Islet of Langerhans (tissue), 1 donor: Measurements from ENCODE around the gene UNK.

Source experiments
- FAIRE-seq: peaks from one replicate; lab custom pipeline; 2011; peaks lifted over from hg19 to GRCh38; lab: Jason Lieb, UNC

UNK gene

DNA sequence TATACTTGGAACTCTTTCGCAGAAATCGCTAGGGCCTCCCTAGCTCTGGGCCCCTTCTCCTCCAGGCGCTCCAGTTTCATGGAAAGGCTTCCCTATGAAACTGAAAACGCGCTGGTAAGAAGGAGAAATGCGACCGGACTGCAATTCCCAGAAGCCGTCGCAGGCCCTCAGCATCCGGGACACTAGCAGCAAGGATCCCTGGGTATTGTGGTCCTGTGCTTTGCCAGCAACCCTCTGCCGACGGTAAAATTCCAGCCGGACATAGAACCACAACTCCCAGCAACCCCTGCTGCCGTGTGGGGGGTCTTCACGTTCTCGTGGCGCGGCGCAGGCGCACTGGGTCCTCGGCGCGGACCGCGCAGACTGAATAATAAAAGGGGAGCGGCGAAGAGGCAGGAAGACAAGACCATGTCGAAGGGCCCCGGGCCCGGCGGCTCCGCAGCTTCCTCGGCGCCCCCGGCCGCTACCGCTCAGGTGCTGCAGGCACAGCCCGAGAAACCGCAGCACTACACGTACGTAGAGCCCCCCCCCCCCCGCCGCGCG, at the start of gene UNK:
Gene UNK, plus strand, starts transcription at position 334 of the 543 bp plus-strand sequence. Its CDS starts 75 bp downstream, at position 409.
- FAIRE-seq: no peak

- no peak for FAIRE-seq
Observed at GRCh38 chr17:75736173-75736835, 48.3 kb upstream of the UNK start.

- FAIRE-seq: no peak
Observed at GRCh38 chr17:75737133-75737962, 47.3 kb upstream of the UNK start.

DNA sequence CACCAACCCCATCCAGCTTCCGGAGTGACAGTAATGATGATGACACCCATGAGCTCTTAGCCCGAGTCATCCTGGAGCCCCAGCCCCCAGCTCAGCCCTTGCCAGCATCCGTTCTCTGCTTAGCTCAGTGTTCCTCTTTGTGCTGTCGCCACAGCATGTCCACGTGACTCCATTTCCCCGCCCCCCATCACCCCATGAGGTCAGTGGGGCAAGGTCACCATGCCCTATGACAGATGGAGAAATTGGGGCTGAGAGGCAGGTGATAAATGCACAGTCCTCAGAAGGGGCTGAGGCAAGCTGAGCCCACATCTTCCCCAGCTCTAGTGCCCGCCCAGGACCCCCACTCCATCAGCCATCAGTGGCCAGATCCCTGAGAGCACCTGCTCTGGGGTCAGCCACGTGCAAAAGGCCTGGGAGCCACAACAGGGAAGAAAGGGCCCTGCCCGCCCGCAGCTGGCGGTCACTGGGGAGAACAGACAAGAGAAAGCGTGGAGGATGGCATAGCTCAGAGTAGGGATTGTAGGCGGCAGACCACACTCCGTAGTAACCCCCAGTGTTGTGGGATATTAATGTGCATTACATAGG, 46.3 kb upstream of the UNK start:
- no peak for FAIRE-seq

DNA sequence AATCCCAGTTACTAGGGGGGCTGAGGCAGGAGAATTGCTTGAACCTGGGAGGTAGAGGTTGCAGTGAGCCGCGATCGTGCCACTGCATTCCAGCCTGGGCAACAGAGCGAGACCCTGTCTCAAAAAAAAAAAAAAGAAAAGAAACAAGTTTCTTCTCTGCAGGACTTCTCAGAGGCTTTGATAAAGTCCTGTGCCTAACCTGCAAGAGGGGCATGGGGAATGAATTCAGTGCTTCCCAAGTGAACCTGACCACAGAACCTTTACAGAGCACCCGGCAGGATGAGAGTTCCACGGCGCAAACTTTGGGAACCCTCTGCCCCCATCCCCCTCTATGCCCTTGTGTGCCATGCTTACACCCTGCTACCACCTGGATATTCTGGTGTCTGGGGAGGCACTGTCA, 45.4 kb upstream of the UNK start:
- no peak for FAIRE-seq

DNA sequence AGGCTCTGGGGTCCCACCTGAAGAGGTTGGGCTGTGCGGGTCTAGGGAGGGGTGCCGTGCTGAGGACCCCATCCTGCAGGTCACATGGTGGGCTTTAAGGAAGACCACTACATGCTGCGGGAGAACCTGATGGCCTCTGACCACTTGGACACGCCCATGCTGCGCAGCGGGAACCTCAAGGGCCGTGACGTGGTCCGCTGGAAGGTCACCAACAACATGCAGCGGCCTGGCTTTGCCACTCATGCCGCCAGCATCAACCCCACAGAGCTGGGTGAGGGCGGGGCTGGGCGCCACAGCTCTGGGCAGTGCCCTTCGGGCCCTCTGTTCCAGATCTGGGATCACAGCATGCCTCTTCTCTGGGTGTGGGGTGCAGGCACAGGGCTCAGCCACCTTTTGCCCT, 44.8 kb upstream of the UNK start:
- no peak for FAIRE-seq

GRCh38 chr17:75740215-75740614, 44.4 kb upstream of the UNK start:
- FAIRE-seq: no peak

DNA sequence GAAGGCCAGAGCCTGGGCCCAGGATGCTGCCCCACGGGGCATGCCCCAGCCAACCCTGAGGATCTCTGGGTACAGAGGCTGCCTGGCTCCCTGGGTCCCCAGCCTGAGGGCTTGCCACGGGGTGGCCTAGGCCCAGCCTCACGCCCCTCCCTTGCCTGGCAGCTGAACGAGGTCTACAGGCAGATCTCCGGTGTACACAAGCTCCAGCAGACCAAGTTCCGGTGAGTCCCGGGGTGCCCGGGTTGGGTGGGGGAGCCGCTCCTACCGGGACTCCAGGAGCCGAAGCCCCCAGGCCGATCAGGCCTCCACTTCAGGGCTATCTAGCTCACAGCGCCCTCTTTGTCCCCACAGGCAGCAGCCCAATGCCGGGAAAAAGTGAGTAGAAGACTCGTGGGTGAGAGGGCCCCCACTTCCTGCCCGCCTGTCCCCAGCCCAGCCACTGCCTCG, 44.0 kb upstream of the UNK start:
- no peak for FAIRE-seq

DNA sequence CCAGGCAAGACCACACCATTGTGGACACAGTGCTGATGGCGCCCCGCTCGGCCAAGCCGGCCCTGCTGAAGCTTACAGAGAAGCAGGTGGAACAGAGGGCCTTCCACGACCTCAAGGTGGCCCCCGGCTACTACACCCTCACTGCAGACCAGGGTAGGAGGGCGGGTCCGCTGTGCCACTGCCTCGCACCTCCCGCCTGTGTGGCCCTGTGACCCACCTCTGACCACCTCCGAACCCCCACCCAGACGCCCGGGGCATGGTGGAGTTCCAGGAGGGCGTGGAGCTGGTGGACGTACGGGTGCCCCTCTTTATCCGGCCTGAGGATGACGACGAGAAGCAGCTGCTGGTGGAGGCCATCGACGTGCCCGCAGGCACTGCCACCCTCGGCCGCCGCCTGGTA, 42.3 kb upstream of the UNK start:
- FAIRE-seq: no peak

- no peak for FAIRE-seq
Observed at GRCh38 chr17:75743625-75744206, 40.9 kb upstream of the UNK start.

GRCh38 chr17:75748706-75749105, 35.9 kb upstream of the UNK start:
- FAIRE-seq: no peak

GRCh38 chr17:75749545-75750389, 34.8 kb upstream of the UNK start:
- FAIRE-seq: no peak

DNA sequence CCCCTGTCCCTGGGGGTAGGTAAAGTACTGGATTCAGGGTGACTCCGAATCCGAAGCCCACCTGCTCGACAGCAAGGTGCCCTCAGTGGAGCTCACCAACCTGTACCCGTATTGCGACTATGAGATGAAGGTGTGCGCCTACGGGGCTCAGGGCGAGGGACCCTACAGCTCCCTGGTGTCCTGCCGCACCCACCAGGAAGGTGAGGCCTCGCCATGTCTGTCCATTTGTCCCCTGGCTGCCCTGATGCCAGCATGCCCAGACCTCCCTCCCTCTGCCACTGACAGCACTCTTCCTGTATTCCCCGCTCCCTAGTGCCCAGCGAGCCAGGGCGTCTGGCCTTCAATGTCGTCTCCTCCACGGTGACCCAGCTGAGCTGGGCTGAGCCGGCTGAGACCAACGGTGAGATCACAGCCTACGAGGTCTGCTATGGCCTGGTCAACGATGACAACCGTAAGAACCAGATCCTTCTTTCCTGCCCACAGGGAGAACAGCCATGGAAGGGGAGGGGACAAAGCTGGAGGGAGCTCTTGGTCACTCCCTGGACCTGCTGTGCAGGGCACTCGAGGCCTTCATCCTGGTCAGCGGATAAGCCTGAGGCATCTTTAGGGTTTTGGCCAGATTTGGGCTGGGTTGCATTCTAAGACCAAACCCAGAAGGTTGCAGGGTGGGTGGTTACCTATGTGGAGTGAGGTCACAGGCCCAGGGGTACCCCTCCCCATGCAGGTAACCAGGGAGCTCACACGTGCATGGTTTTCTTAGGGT, 33.8 kb upstream of the UNK start:
- FAIRE-seq: no peak

- FAIRE-seq: no peak
Observed at GRCh38 chr17:75751676-75752404, 32.8 kb upstream of the UNK start.

DNA sequence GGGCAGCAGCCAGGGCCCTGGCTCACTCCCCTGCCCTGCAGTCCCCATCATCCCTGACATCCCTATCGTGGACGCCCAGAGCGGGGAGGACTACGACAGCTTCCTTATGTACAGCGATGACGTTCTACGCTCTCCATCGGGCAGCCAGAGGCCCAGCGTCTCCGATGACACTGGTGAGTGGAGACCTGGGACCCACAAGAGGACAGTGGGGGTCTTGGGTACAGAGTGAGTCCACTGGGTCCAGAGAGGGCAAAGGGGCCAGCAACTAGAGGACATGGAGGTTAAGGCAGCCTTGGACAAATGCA, 32.2 kb upstream of the UNK start:
- no peak for FAIRE-seq

GRCh38 chr17:75752802-75753513, 31.6 kb upstream of the UNK start:
- FAIRE-seq: no peak

DNA sequence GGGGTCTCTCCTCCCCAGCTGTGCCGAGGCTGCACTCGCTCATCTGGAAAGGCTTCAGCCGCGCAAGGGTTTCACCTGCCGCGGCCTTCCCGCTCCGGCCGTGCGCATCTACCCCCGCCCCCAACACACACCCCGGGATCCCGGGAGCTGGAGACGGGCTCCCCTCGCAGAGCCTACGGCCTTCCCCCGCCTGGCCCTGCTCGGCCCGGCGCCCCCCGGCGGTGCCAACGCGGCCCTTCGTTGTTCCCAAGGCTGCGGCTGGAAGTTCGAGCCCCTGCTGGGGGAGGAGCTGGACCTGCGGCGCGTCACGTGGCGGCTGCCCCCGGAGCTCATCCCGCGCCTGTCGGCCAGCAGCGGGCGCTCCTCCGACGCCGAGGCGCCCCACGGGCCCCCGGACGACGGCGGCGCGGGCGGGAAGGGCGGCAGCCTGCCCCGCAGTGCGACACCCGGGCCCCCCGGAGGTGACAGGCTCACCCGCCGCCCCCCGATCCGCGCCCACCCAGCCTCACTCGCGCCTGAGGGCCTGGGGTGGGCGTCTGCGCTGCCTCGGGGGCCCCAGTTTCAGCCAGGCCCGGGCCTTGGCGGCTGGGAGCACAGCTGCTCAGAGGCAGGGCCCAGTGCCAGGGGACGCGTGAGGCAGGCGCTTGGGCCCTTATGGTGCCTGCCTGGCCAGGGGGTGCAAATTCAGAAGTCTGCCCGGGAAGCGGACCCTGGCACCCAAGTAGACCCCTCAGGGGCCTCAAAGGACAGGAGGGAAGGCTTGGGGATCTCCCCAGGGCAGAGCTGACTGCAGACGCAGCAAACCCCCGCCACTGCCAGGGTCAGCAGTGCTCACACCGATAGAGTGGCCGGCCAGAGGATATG, 30.9 kb upstream of the UNK start:
- FAIRE-seq: no peak

DNA sequence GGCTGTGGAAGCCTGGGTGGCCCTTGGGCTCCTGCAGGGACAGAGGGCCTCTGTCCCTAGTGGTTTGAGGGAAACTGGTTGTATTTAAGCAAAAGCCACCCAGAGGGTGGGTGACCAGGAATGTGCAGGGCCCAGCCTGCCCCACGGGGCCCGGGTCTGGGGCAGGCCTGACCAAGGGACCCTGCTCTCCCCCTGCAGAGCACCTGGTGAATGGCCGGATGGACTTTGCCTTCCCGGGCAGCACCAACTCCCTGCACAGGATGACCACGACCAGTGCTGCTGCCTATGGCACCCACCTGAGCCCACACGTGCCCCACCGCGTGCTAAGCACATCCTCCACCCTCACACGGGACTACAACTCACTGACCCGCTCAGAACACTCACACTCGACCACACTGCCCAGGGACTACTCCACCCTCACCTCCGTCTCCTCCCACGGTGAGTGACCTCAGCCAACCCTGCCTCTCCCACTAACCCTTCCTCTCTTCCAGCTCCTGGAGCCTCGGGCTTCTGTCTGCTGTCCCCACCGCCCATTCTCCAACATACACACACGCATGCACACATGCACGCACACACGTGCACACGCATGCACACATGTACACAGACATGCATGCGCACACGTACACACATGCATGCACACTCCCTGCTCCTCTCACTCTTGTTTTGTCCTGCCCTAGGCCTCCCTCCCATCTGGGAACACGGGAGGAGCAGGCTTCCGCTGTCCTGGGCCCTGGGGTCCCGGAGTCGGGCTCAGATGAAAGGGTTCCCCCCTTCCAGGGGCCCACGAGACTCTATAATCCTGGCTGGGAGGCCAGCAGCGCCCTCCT, 30.0 kb upstream of the UNK start:
- no peak for FAIRE-seq
